ENCODE measurements around the gene TMX2. TPM values are rescaled to one million over a fixed set of nuclear protein-coding genes. Genes with fewer than 3 reads are reported as not detected.
A peak's percentile ranks its signal among the peaks of the same experiment; 100 is the strongest.

TMX2 gene
- total RNA-seq, 1 experiment from 2014 or later, result 161 TPM

DNA sequence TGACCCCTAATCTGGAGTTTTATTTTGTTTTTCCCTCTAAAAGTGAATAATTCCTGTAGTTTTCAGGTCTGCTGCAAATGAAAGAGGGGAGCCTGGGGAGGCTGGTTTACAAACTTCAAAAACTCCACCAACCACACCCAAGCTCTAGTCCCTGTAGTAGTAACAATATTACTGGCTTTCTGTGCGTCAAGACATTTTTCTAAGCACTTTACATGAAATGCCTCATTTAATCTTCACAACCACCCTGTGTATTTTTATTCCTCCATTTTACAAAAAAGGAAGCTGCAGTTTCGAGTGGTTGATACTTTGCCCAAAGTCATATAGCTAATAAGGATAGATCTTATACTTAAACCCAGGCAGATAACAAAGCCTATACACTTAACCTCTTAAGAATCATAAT, 72.7 kb downstream of the TMX2 start:
- no TSS peak for BruUV-seq (replicated peaks)
- Mint-ChIP-seq H3K27me3 (ENCODE audit: insufficient read depth, unreplicated experiment) (no peaks in the 10 kb centered on the region), H3K36me3 (ENCODE audit: insufficient read depth, unreplicated experiment) (peaks cover 52% of the 10 kb centered on the region), H3K4me3 (ENCODE audit: unreplicated experiment) (no peak overlapping the region), H3K27ac (ENCODE audit: low read depth, unreplicated experiment) (peak overlapping the region; percentile 31), H3K9me3 (ENCODE audit: unreplicated experiment) (no peaks in the 10 kb centered on the region), H3K4me1 (ENCODE audit: insufficient read depth, unreplicated experiment) (peaks cover 37% of the 10 kb centered on the region)
- POLR2A ChIA-PET, result interaction anchor here (8.7 kb wide), 1 partner anchor 22 kb away, joined by 210 read pairs; the partner anchor contains the start of gene CTNND1
- intact Hi-C loops (cut with micrococcal nuclease), result no loop called here
- CTCF ChIA-PET, result interaction anchor here (0.6 to 2.9 kb wide), 7 partner anchors 10 to 729 kb away, joined by 3 to 22 read pairs (median 5); no protein-coding TSS in a partner anchor
- DNase-seq (ENCODE audit: unreplicated experiment), result no peak
- no peak for TF ChIP-seq CTCF (IDR thresholded peaks at IDR 0.05; ENCODE audit: unreplicated experiment)

DNA sequence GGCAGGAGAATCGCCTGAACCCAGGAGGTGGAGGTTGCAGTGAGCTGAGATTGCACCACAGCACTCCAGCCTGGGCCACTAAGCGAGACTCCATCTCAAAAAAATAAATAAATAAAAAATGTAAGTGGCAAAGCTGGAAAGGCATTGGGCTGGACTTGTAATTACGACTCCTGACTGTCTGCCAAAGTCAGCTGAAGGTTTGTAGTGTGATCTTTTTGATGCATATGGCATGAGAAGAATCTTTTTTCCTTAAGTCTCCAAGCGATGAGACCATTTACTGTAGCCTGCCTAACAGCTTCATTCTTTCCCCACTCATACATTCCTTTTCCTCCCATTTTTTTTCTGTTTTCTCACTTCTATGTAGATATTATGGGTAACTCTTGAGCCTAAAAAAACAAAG, 74.0 kb downstream of the TMX2 start:
- H3K4me3 Mint-ChIP-seq (ENCODE audit: unreplicated experiment), result no peak overlapping the region
- DNase-seq (ENCODE audit: unreplicated experiment), result peak; percentile 22
- H3K27ac Mint-ChIP-seq (ENCODE audit: low read depth, unreplicated experiment), result peak overlapping the region; percentile 81
- POLR2A ChIA-PET, result interaction anchor here (0.7 to 8.7 kb wide), 8 partner anchors 8 to 1108 kb away, joined by 3 to 210 read pairs (median 3); partner anchors contain the start of genes CTNND1, SELENOH and ZDHHC5
- H3K9me3 Mint-ChIP-seq (ENCODE audit: unreplicated experiment), result no peaks in the 10 kb centered on the region
- peaks cover 43% of the 10 kb centered on the region for H3K36me3 Mint-ChIP-seq (ENCODE audit: insufficient read depth, unreplicated experiment)
- no TSS peak for BruUV-seq (replicated peaks)
- CTCF ChIA-PET, result interaction anchor here (0.8 kb wide), 1 partner anchor 22 kb away, joined by 3 read pairs; no protein-coding TSS in a partner anchor
- peaks cover 41% of the 10 kb centered on the region for H3K4me1 Mint-ChIP-seq (ENCODE audit: insufficient read depth, unreplicated experiment)
- intact Hi-C loops (cut with micrococcal nuclease), result no loop called here
- TF ChIP-seq CTCF (IDR thresholded peaks at IDR 0.05; ENCODE audit: unreplicated experiment), result no peak
- no peaks in the 10 kb centered on the region for H3K27me3 Mint-ChIP-seq (ENCODE audit: insufficient read depth, unreplicated experiment)

GRCh38 chr11:57787006-57787604, 74.7 kb downstream of the TMX2 start:
- Mint-ChIP-seq H3K4me1 (ENCODE audit: insufficient read depth, unreplicated experiment) (peaks cover 41% of the 10 kb centered on the region), H3K36me3 (ENCODE audit: insufficient read depth, unreplicated experiment) (peaks cover 44% of the 10 kb centered on the region), H3K4me3 (ENCODE audit: unreplicated experiment) (no peak overlapping the region), H3K27ac (ENCODE audit: low read depth, unreplicated experiment) (peak overlapping the region; percentile 81), H3K27me3 (ENCODE audit: insufficient read depth, unreplicated experiment) (no peaks in the 10 kb centered on the region), H3K9me3 (ENCODE audit: unreplicated experiment) (no peaks in the 10 kb centered on the region)
- ChIA-PET CTCF (interaction anchor here (2.7 kb wide), 1 partner anchor 9 kb away, joined by 22 read pairs; no protein-coding TSS in a partner anchor), POLR2A (interaction anchor here (0.7 to 8.7 kb wide), 7 partner anchors 9 to 465 kb away, joined by 3 to 210 read pairs (median 10); partner anchors contain the start of genes CTNND1, SELENOH and ZDHHC5)
- no TSS peak for BruUV-seq (replicated peaks)
- no peak for TF ChIP-seq CTCF (IDR thresholded peaks at IDR 0.05; ENCODE audit: unreplicated experiment)
- intact Hi-C loops (cut with micrococcal nuclease), result no loop called here
- DNase-seq (ENCODE audit: unreplicated experiment), result no peak

GRCh38 chr11:57787920-57788702, 75.7 kb downstream of the TMX2 start:
- H3K9me3 Mint-ChIP-seq (ENCODE audit: unreplicated experiment), result no peaks in the 10 kb centered on the region
- peaks cover 50% of the 10 kb centered on the region for H3K4me1 Mint-ChIP-seq (ENCODE audit: insufficient read depth, unreplicated experiment)
- CTCF ChIA-PET, result interaction anchor here (0.7 to 6.1 kb wide), 9 partner anchors 10 to 498 kb away, joined by 3 to 62 read pairs (median 4); partner anchors contain the start of gene CTNND1
- no peak for TF ChIP-seq CTCF (IDR thresholded peaks at IDR 0.05; ENCODE audit: unreplicated experiment)
- no peaks in the 10 kb centered on the region for H3K27me3 Mint-ChIP-seq (ENCODE audit: insufficient read depth, unreplicated experiment)
- BruUV-seq (replicated peaks), result TSS peak; percentile 51
- intact Hi-C loops (cut with micrococcal nuclease), result no loop called here
- H3K36me3 Mint-ChIP-seq (ENCODE audit: insufficient read depth, unreplicated experiment), result peaks cover 36% of the 10 kb centered on the region
- POLR2A ChIA-PET, result interaction anchor here (0.6 to 8.7 kb wide), 13 partner anchors 10 to 987 kb away, joined by 3 to 210 read pairs (median 3); partner anchors contain the start of genes CTNND1, SELENOH and ZDHHC5
- DNase-seq (ENCODE audit: unreplicated experiment), result peak; percentile 97
- peak overlapping the region; percentile 0 for H3K4me3 Mint-ChIP-seq (ENCODE audit: unreplicated experiment)
- H3K27ac Mint-ChIP-seq (ENCODE audit: low read depth, unreplicated experiment), result peak overlapping the region; percentile 81

All from MCF 10A (cell line).